ENCODE results near the gene FPGS.
"Not testable (repeated sequence)": the region's sequence is repeated elsewhere in the genome, so short reads cannot be mapped to it uniquely, and the experiment has no call there.

Gene FPGS

GRCh38 chr9:127844821-127845359 lies 42.2 kb downstream of the FPGS start:
- TF ChIP-seq EZH2 (IDR thresholded peaks at IDR 0.05) (no peak), POLR2AphosphoS5 (IDR thresholded peaks at IDR 0.05; ENCODE audit: borderline replicate concordance, low read depth, low read length) (no peak), FOXP2 (optimal IDR thresholded peaks at IDR 0.05; ENCODE audit: control extremely low read depth, extremely low read length, insufficient read depth) (no peak)
- Histone ChIP-seq H3K4me3 (no peak overlapping the region), H3K9ac (ENCODE audit: insufficient read length) (no peak overlapping the region), H3K9me3 (ENCODE audit: low read depth, low read length) (no peaks in the 10 kb centered on the region), H3K36me3 (ENCODE audit: insufficient read depth, low read length) (peaks cover 8% of the 10 kb centered on the region), H3K27ac (no peak overlapping the region)
- no peak for DNase-seq (ENCODE audit: low read depth, low spot score)

DNA sequence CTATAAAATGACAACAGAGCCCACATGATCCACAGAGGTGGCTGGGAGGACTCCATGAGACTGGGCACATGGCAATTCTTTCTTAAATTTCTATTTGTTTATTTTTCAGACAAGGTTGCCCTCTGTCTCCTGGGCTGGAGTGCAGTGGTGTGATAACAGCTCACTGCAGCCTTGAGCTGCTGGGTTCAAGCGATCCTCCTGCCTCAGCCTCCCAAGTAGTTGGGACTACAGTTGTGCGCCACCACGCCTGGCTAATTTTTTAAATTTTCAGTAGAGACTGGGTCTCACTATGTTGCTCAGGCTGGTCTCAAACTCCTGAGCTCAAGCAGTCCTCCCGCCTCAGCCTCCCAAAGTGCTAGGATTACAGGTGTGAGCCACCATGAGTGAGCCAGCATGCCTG lies 42.9 kb downstream of the FPGS start:
- not testable (repeated sequence) for H3K36me3 ChIP-seq (ENCODE audit: insufficient read depth, low read length); H3K9me3 ChIP-seq (ENCODE audit: low read depth, low read length); H3K9ac ChIP-seq (ENCODE audit: insufficient read length); DNase-seq (ENCODE audit: low read depth, low spot score); H3K27ac ChIP-seq; H3K4me3 ChIP-seq

GRCh38 chr9:127846443-127847177 lies 43.9 kb downstream of the FPGS start:
- DNase-seq (ENCODE audit: low read depth, low spot score) = no peak
- Histone ChIP-seq H3K9me3 (ENCODE audit: low read depth, low read length) (no peaks in the 10 kb centered on the region), H3K9ac (ENCODE audit: insufficient read length) (no peak overlapping the region), H3K36me3 (ENCODE audit: insufficient read depth, low read length) (peaks cover 8% of the 10 kb centered on the region), H3K27ac (no peak overlapping the region), H3K4me3 (no peak overlapping the region)
- no peak for TF ChIP-seq POLR2AphosphoS5 (IDR thresholded peaks at IDR 0.05; ENCODE audit: borderline replicate concordance, low read depth, low read length)
- no peak for TF ChIP-seq EZH2 (IDR thresholded peaks at IDR 0.05)
- no peak for TF ChIP-seq FOXP2 (optimal IDR thresholded peaks at IDR 0.05; ENCODE audit: control extremely low read depth, extremely low read length, insufficient read depth)

- Histone ChIP-seq H3K9ac (ENCODE audit: insufficient read length) (no peak overlapping the region), H3K4me3 (no peak overlapping the region), H3K9me3 (ENCODE audit: low read depth, low read length) (no peaks in the 10 kb centered on the region), H3K27ac (no peak overlapping the region), H3K36me3 (ENCODE audit: insufficient read depth, low read length) (peaks cover 11% of the 10 kb centered on the region)
- no peak for TF ChIP-seq POLR2AphosphoS5 (IDR thresholded peaks at IDR 0.05; ENCODE audit: borderline replicate concordance, low read depth, low read length)
- TF ChIP-seq EZH2 (IDR thresholded peaks at IDR 0.05) = no peak
- TF ChIP-seq FOXP2 (optimal IDR thresholded peaks at IDR 0.05; ENCODE audit: control extremely low read depth, extremely low read length, insufficient read depth) = no peak
- no peak for DNase-seq (ENCODE audit: low read depth, low spot score)
Measured at GRCh38 chr9:127847178-127847510, 44.5 kb downstream of the FPGS start.

DNA sequence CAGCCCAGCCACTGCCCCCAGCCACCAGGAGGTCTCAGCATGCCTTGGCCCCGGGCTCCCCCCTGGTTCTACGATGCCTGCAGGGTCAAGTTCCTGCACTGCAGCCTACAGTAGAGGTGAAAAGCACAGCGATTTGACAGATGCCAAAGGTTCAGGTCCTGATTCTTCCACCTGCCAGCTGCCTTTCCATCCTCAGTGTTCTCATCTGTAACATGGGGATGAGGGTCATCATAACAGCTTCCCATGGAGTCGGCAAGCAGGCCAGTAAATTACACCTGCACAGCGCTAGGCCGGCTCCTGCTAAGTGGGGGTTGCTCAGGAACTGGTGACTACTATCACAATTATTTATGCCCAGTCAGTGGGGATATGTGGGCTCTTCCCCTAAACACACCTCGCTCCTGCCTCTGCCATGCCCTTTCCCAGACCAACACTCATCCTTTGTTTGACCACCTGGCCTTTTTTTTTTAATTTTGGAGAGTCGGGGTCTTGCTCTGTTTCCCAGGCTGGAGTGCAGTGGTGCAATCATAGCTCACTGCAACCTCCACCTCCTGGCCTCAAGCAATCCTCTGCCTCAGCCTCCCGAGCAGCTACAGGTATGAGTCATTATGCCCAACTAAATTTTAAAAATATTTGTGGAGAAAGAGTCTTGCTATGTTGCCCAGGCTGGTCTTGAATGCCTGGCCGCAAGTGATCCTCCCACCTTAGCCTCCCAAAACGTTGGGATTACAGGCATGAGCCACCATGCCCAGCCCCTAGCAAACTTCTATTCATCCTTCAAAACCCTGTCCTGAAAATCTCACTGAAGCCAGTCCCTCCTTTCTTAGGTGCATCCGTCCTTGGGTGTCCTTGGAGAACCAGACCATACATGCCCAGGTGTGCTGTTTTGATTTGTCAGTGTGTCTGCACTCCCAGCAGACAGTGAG lies 45.4 kb downstream of the FPGS start:
- H3K27ac ChIP-seq = no peak overlapping the region
- no peaks in the 10 kb centered on the region for H3K9me3 ChIP-seq (ENCODE audit: low read depth, low read length)
- no peak overlapping the region for H3K4me3 ChIP-seq
- TF ChIP-seq EZH2 (IDR thresholded peaks at IDR 0.05) = no peak
- TF ChIP-seq POLR2AphosphoS5 (IDR thresholded peaks at IDR 0.05; ENCODE audit: borderline replicate concordance, low read depth, low read length) = no peak
- TF ChIP-seq FOXP2 (optimal IDR thresholded peaks at IDR 0.05; ENCODE audit: control extremely low read depth, extremely low read length, insufficient read depth) = no peak
- no peak for DNase-seq (ENCODE audit: low read depth, low spot score)
- no peak overlapping the region for H3K9ac ChIP-seq (ENCODE audit: insufficient read length)
- H3K36me3 ChIP-seq (ENCODE audit: insufficient read depth, low read length) = peaks cover 12% of the 10 kb centered on the region

GRCh38 chr9:127848756-127849504 lies 46.2 kb downstream of the FPGS start:
- Histone ChIP-seq H3K9ac (ENCODE audit: insufficient read length) (no peak overlapping the region), H3K27ac (no peak overlapping the region), H3K4me3 (no peak overlapping the region), H3K9me3 (ENCODE audit: low read depth, low read length) (no peaks in the 10 kb centered on the region), H3K36me3 (ENCODE audit: insufficient read depth, low read length) (peaks cover 12% of the 10 kb centered on the region)
- TF ChIP-seq POLR2AphosphoS5 (IDR thresholded peaks at IDR 0.05; ENCODE audit: borderline replicate concordance, low read depth, low read length) (no peak), EZH2 (IDR thresholded peaks at IDR 0.05) (no peak), FOXP2 (optimal IDR thresholded peaks at IDR 0.05; ENCODE audit: control extremely low read depth, extremely low read length, insufficient read depth) (no peak)
- DNase-seq (ENCODE audit: low read depth, low spot score) = no peak

- DNase-seq (ENCODE audit: low read depth, low spot score) = no peak
- H3K27ac ChIP-seq = no peak overlapping the region
- H3K36me3 ChIP-seq (ENCODE audit: insufficient read depth, low read length) = peaks cover 12% of the 10 kb centered on the region
- TF ChIP-seq EZH2 (IDR thresholded peaks at IDR 0.05) (no peak), FOXP2 (optimal IDR thresholded peaks at IDR 0.05; ENCODE audit: control extremely low read depth, extremely low read length, insufficient read depth) (no peak), POLR2AphosphoS5 (IDR thresholded peaks at IDR 0.05; ENCODE audit: borderline replicate concordance, low read depth, low read length) (no peak)
- no peaks in the 10 kb centered on the region for H3K9me3 ChIP-seq (ENCODE audit: low read depth, low read length)
- H3K9ac ChIP-seq (ENCODE audit: insufficient read length) = no peak overlapping the region
- H3K4me3 ChIP-seq = no peak overlapping the region
Measured at GRCh38 chr9:127850286-127850830, 47.7 kb downstream of the FPGS start.

GRCh38 chr9:127852829-127853228 lies 50.1 kb downstream of the FPGS start:
- DNase-seq (ENCODE audit: low read depth, low spot score) = no peak
- no peak overlapping the region for H3K27ac ChIP-seq
- H3K9ac ChIP-seq (ENCODE audit: insufficient read length) = no peak overlapping the region
- H3K9me3 ChIP-seq (ENCODE audit: low read depth, low read length) = no peaks in the 10 kb centered on the region
- peaks cover 12% of the 10 kb centered on the region for H3K36me3 ChIP-seq (ENCODE audit: insufficient read depth, low read length)
- TF ChIP-seq POLR2AphosphoS5 (IDR thresholded peaks at IDR 0.05; ENCODE audit: borderline replicate concordance, low read depth, low read length) = no peak
- TF ChIP-seq FOXP2 (optimal IDR thresholded peaks at IDR 0.05; ENCODE audit: control extremely low read depth, extremely low read length, insufficient read depth) = no peak
- TF ChIP-seq EZH2 (IDR thresholded peaks at IDR 0.05) = no peak
- H3K4me3 ChIP-seq = peak overlapping the region; percentile 81
